ENCODE measurements around the gene AFG1L.

AFG1L gene

GRCh38 chr6:108453601-108454185, 158.8 kb downstream of the AFG1L start:
- DNase-seq (ENCODE audit: low read depth in 3 of 3) = no peak

GRCh38 chr6:108454356-108454755, 159.5 kb downstream of the AFG1L start:
- DNase-seq (ENCODE audit: low read depth in 3 of 3) = no peak

- no peak for DNase-seq (ENCODE audit: low read depth in 3 of 3)
Measured at GRCh38 chr6:108455688-108456087, 160.8 kb downstream of the AFG1L start.

- DNase-seq (ENCODE audit: low read depth in 3 of 3) = no peak
Measured at GRCh38 chr6:108463784-108464183, 168.9 kb downstream of the AFG1L start.

GRCh38 chr6:108464418-108465097, 169.7 kb downstream of the AFG1L start:
- no peak for DNase-seq (ENCODE audit: low read depth in 3 of 3)

GRCh38 chr6:108465098-108465495, 170.2 kb downstream of the AFG1L start:
- no peak for DNase-seq (ENCODE audit: low read depth in 3 of 3)

- DNase-seq (ENCODE audit: low read depth in 3 of 3) = no peak
Measured at GRCh38 chr6:108468346-108468745, 173.5 kb downstream of the AFG1L start.

GRCh38 chr6:108469316-108469715, 174.5 kb downstream of the AFG1L start:
- DNase-seq (ENCODE audit: low read depth in 3 of 3) = no peak

- DNase-seq (ENCODE audit: low read depth in 3 of 3) = no peak
Measured at GRCh38 chr6:108473197-108473596, 178.3 kb downstream of the AFG1L start.

- DNase-seq (ENCODE audit: low read depth in 3 of 3) = no peak
Measured at GRCh38 chr6:108476376-108476775, 181.5 kb downstream of the AFG1L start.

- DNase-seq (ENCODE audit: low read depth in 3 of 3) = no peak
Measured at GRCh38 chr6:108476847-108477430, 182.1 kb downstream of the AFG1L start.

- no peak for DNase-seq (ENCODE audit: low read depth in 3 of 3)
Measured at GRCh38 chr6:108482559-108482958, 187.7 kb downstream of the AFG1L start.

GRCh38 chr6:108484016-108484415, 189.2 kb downstream of the AFG1L start:
- no peak for DNase-seq (ENCODE audit: low read depth in 3 of 3)

- DNase-seq (ENCODE audit: low read depth in 3 of 3) = no peak
Measured at GRCh38 chr6:108489699-108490098, 194.8 kb downstream of the AFG1L start.

- DNase-seq (ENCODE audit: low read depth in 3 of 3) = peak in 1 of 3 donors; percentile 1
Measured at GRCh38 chr6:108492131-108492766, 197.4 kb downstream of the AFG1L start.

- DNase-seq (ENCODE audit: low read depth in 3 of 3) = no peak
Measured at GRCh38 chr6:108494434-108494833, 199.6 kb downstream of the AFG1L start.

- peak in 1 of 3 donors; percentile 9 for DNase-seq (ENCODE audit: low read depth in 3 of 3)
Measured at GRCh38 chr6:108497883-108498282, 203.0 kb downstream of the AFG1L start.

- no peak for DNase-seq (ENCODE audit: low read depth in 3 of 3)
Measured at GRCh38 chr6:108501559-108501958, 206.7 kb downstream of the AFG1L start.

GRCh38 chr6:108502832-108503231, 208.0 kb downstream of the AFG1L start:
- DNase-seq (ENCODE audit: low read depth in 3 of 3) = no peak

GRCh38 chr6:108507316-108507715, 212.5 kb downstream of the AFG1L start:
- DNase-seq (ENCODE audit: low read depth in 3 of 3) = no peak

- DNase-seq (ENCODE audit: low read depth in 3 of 3) = no peak
Measured at GRCh38 chr6:108510461-108511319, 215.8 kb downstream of the AFG1L start.

All from stimulated activated CD4-positive, alpha-beta T cell treated with anti-CD3 and anti-CD28 coated beads, TNF-alpha, amount 100 ng/mL, for 48 hours (primary cell).